GM12878 (cell line): ENCODE data around the gene COL3A1. TPM values are rescaled to one million over a fixed set of nuclear protein-coding genes. Genes with fewer than 3 reads are reported as not detected.

Experiments used
- ATF2 ChIP-seq: IDR thresholded peaks from 2 replicates; pipeline ENCODE4 v1.6.1; 2012; ENCODE audit warnings: low read length, inconsistent platforms
- CBX3 ChIP-seq: fragments of 200-600 bp; sonication (generic); IDR thresholded peaks from 2 replicates; pipeline ENCODE4 v1.6.1; 2016; ENCODE audit warnings: low read depth, borderline replicate concordance
- CHD1 ChIP-seq: IDR thresholded peaks from 2 replicates; pipeline ENCODE4 v1.6.1; 2012; ENCODE audit warnings: low read depth, low read length, improper control_type of control experiment
- CREB1 ChIP-seq: IDR thresholded peaks from 2 replicates; pipeline ENCODE4 v1.6.1; 2012; ENCODE audit warnings: low read depth, mild to moderate bottlenecking, inconsistent platforms
- CTCF ChIP-seq, 3 experiments: IDR thresholded peaks in 2 of 3; conservative IDR thresholded peaks in 1 of 3; 2 replicates each; pipeline ENCODE4 v1.5.1; 2011; ENCODE audit warnings: low read depth in 3 of 3, low read length in 3 of 3, mild to moderate bottlenecking in 3 of 3, control low read depth in 2 of 3, moderate library complexity in 2 of 3, inconsistent platforms in 1 of 3, mixed read lengths in 1 of 3; ENCODE audit not compliant: control insufficient read depth in 2 of 3, insufficient read depth in 1 of 3; ENCODE audit errors: extremely low read depth in 1 of 3
- EP300 ChIP-seq, 2 experiments: fragments of 150-350 bp in 1 of 2; IDR thresholded peaks; 2 replicates each; pipeline ENCODE4 v1.6.1; 2011 to 2012; ENCODE audit warnings: low read depth in 2 of 2, low read length in 2 of 2, borderline replicate concordance in 1 of 2, improper control_type of control experiment in 1 of 2, inconsistent platforms in 1 of 2; ENCODE audit not compliant: control insufficient read depth in 1 of 2
- FOXK2 ChIP-seq: fragments of 450-650 bp; IDR thresholded peaks from 2 replicates; pipeline ENCODE4 v1.6.1; 2017; ENCODE audit warnings: mild to moderate bottlenecking, moderate library complexity
- JUND ChIP-seq: IDR thresholded peaks from 2 replicates; pipeline ENCODE4 v1.6.1; 2012; ENCODE audit warnings: low read depth, mild to moderate bottlenecking, low read length, improper control_type of control experiment, moderate library complexity
- KAT2A ChIP-seq: conservative IDR thresholded peaks from 2 replicates; pipeline ENCODE4 v1.6.1; 2011; ENCODE audit warnings: low read depth, low read length; ENCODE audit not compliant: control insufficient read depth
- KDM1A ChIP-seq: fragments of 200-600 bp; sonication (generic); IDR thresholded peaks from 2 replicates; pipeline ENCODE4 v1.6.1; 2016; ENCODE audit warnings: borderline replicate concordance
- NFYA ChIP-seq: IDR thresholded peaks from 2 replicates; pipeline ENCODE4 v1.6.1; 2011; ENCODE audit warnings: low read depth, mild to moderate bottlenecking, low read length, improper control_type of control experiment, borderline replicate concordance
- NR2C1 ChIP-seq: fragments of 450-650 bp; IDR thresholded peaks from 2 replicates; pipeline ENCODE4 v1.6.1; 2017; ENCODE audit warnings: antibody characterized with exemption, mild to moderate bottlenecking, moderate library complexity
- PML ChIP-seq: IDR thresholded peaks from 2 replicates; pipeline ENCODE4 v1.6.1; 2012; ENCODE audit warnings: low read length, inconsistent platforms
- POLR2AphosphoS2 ChIP-seq: IDR thresholded peaks from 2 replicates; pipeline ENCODE4 v1.6.1; 2011; ENCODE audit warnings: low read depth, mild to moderate bottlenecking, low read length, improper control_type of control experiment, moderate library complexity
- POLR2AphosphoS5 ChIP-seq: IDR thresholded peaks from 2 replicates; pipeline ENCODE4 v1.6.1; 2011; ENCODE audit warnings: mild to moderate bottlenecking, low read length, inconsistent platforms
- PRDM15 ChIP-seq: fragments of 450-650 bp; formaldehyde crosslinking; IDR thresholded peaks from 2 replicates; pipeline ENCODE4 v1.4.0; 2020; ENCODE audit warnings: mild to moderate bottlenecking, moderate library complexity
- RAD51 ChIP-seq: fragments of 450-650 bp; IDR thresholded peaks from 2 replicates; pipeline ENCODE4 v1.6.1; 2016; ENCODE audit warnings: moderate library complexity, mild to moderate bottlenecking, inconsistent platforms
- RUNX3 ChIP-seq: IDR thresholded peaks from 2 replicates; pipeline ENCODE4 v1.6.1; 2012; ENCODE audit warnings: low read length, inconsistent platforms
- SREBF1 ChIP-seq: IDR thresholded peaks from 2 replicates; pipeline ENCODE4 v1.6.1; 2012; ENCODE audit warnings: mild to moderate bottlenecking, low read length
- USF1 ChIP-seq: IDR thresholded peaks from 2 replicates; pipeline ENCODE4 v1.6.1; 2011; ENCODE audit warnings: borderline replicate concordance, low read depth, mild to moderate bottlenecking, moderate library complexity, mixed read lengths, low read length; ENCODE audit not compliant: insufficient read depth; ENCODE audit errors: extremely low read length
- YY1 ChIP-seq: IDR thresholded peaks from 2 replicates; pipeline ENCODE4 v1.6.1; 2011; ENCODE audit warnings: low read depth, mild to moderate bottlenecking, low read length
- ZBED1 ChIP-seq: IDR thresholded peaks from 2 replicates; pipeline ENCODE4 v1.6.1; 2016; ENCODE audit warnings: borderline replicate concordance
- ZSCAN29 ChIP-seq: fragments of 450-650 bp; IDR thresholded peaks from 2 replicates; pipeline ENCODE4 v1.6.1; 2017; ENCODE audit warnings: mild to moderate bottlenecking, moderate library complexity
- polyA plus RNA-seq, 11 experiments: library from polyadenylated mRNA; depleted of rRNA in 4 of 11; unstranded in 6 of 11; stranded (reverse) in 5 of 11; fragments of >200 nt; fragmentation: Nextera tagmentation in 4 of 11; fragmentation: Illumina TruSeq in 1 of 11; extraction: Ambion mirVana in 4 of 11; extraction: Trizol in 1 of 11; gene quantifications; 1 replicate in 1 of 11; 2 replicates in 10 of 11; pipeline versions ENCODE4 v1.2.1 to v1.2.3, GENCODE V29; 2011 to 2016; ENCODE audit warnings: inconsistent platforms in 2 of 11, missing spikeins in 2 of 11, low read depth in 1 of 11
- total RNA-seq, 4 experiments: library from RNA; depleted of rRNA in 3 of 4; stranded (reverse); fragments of >200 nt in 3 of 4; fragmentation: Illumina TruSeq in 1 of 4; extraction: Trizol in 1 of 4; gene quantifications; 2 replicates each; pipeline versions ENCODE4 v1.2.1 to v1.2.3, GENCODE V29; 2013 to 2021

The COL3A1 gene
- total and polyA plus RNA-seq, 10 of the 15 experiments (the other 5 are each of a cell fraction or from before 2014, with no cell fraction given) = 0.04 to 0.67 (median 0.10) TPM; not detected in 2

- TF ChIP-seq CHD1 (no peak), KDM1A (no peak), CTCF (IDR thresholded peaks at IDR 0.05 in 2 of 3, conservative IDR thresholded peaks at IDR 0.05 in 1 of 3; ENCODE audit: control insufficient read depth in 2 of 3, extremely low read depth in 1 of 3, insufficient read depth in 1 of 3, low read depth in 3 of 3, low read length in 3 of 3) (peak; percentile 20 to 52 (median 24); a peak in 2 of 6 replicates), POLR2AphosphoS2 (no peak), USF1 (no peak), ZSCAN29 (no peak), PRDM15 (CRISPR knock-in tag) (no peak), RAD51 (peak; percentile 90), ATF2 (peak; percentile 64; the same call in 1 of the 2 replicates), JUND (no peak), EP300 (IDR thresholded peaks at IDR 0.05; ENCODE audit: borderline replicate concordance in 1 of 2, control insufficient read depth in 1 of 2, low read depth in 2 of 2, low read length in 2 of 2) (peak; percentile 62 to 70; a peak in 3 of 4 replicates), YY1 (0 out of 2 replicates have a peak, but pooled peaks have one; percentile 29), POLR2AphosphoS5 (no peak), CBX3 (no peak), KAT2A (no peak), NFYA (no peak), SREBF1 (no peak), ZBED1 (0 out of 2 replicates have a peak, but pooled peaks have one; percentile 42), NR2C1 (no peak), PML (no peak; the same call in 1 of the 2 replicates), CREB1 (no peak), RUNX3 (peak; percentile 89), FOXK2 (no peak)
Observed at GRCh38 chr2:188978291-188979081, 4.3 kb downstream of the COL3A1 start (continued).
